GM19025 (cell line): Measurements from ENCODE around the gene MTA2.
"Not testable (repeated sequence)": the region's sequence is repeated elsewhere in the genome, so short reads cannot be mapped to it uniquely, and the experiment has no call there.

ENCODE experiments used
- ATAC-seq: cut with Tn5 transposase; IDR thresholded peaks from one replicate; pipeline ENCODE4 v1.9.1; 2021; ENCODE audit warnings: mild to moderate bottlenecking, low read depth, moderate library complexity; ENCODE audit not compliant: unreplicated experiment

Gene MTA2

DNA sequence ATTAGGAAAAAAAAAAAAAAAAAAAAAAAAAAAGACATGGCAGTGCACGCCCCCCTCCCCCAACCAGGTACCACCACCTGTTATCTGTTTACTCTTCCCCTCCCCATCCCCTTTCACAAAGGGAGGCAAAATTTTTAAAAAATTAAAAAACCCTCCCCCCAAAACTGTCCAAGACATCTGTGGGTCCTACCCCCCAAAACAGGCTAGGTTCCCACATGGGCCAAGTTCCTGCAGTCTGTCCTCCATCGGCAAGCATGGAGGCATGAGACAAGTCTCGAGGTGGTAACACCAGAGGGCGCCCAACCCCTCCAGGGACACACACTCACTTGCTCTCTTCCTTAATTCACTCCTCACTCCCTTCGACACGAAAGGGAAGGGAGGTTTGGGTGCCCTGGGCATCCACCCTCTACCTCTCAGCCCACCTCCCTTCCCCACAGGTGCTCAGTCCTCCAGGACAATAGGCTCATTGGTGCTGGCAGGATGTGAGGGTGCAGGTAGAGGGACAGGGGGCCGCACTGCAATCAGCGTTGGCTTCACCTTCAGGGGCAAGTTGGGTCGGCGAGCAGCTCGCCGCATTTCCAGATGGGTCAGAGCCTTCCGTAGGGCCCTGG lies 8.1 kb downstream of the MTA2 start:
- no peak for ATAC-seq

DNA sequence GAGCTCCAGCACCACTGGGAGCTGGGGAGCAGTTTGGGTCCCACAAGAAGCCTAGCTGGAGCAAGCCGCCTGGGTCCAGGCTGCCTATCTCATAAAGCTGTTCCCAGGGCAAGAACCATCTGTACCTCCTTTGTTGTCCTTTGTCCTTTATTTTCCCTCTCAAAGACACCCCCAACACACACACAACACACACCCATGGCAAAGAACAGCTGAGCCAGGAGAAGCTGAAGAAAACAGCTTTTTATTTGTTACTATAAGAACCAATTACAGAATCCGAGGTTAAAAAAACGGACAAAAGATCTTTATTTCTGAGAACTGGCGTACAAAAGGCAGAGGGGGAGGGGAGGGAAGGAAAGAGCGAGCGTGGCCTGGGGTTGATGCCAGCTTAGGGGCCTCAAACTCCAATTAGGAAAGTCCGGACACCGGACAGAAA lies 8.7 kb downstream of the MTA2 start:
- ATAC-seq, result no peak

DNA sequence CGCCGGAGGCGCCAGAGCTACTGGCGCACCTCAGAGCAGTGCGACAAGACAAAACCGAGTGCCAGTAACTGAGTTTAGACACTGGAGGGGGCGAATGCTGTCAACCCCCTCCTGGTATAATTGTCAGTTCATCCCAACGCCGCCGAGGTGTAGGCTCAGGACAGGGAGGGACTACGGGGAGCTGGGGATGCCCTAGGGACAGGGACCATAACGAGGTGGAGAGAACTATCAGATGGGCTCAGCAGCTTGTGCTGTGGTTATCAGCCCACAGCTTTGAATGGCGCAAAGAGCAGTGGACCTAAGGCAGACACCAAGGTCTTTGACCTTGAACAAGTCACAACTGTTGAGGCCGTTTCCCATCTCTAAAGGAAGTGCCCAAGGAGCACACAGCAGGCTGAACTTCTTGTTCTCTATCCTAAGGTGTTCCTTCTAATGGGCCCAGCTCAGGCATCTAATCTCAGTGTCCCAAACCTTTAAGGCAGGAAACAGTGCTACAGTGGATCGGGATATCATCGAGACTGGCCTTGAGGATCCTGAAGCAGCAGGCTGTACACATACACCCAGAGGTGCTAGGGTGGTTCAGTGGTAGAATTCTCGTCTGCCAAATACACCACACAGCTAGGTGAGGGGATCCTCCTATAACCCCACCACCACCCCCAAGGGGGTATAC lies 9.4 kb downstream of the MTA2 start:
- no peak for ATAC-seq

DNA sequence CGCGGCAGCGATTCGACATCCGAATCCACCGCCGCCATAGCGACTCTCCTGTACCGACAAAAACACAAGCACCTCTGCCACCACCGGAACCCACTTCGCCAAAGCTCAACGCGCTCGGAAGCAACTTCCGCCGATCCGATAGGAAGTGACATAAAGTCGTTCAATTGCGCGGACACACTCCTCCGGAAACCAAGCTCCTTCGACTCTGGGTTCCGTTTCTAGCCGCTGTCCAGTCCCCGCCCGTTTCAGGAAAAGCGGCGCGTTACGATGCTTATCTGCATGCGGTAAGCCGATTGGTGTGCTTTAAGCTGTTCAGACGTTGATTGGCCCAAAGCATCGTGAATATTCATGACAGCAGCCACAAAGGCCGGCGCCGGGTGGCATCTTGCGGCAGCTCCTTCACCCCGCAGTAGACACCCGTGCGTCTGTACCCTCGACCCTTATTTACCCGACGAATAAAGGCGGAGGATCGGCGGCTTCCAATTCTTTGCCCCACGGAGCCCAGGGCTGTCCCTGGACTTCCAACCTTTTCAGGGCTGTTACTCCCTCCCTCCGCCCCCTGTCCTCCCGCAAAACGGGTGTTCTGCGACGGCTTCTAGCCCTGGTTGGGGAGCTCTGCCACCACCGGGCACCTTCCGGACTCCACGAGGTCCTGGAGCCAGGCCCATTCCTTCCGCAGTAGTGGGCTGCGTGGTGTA lies 10.1 kb downstream of the MTA2 start, which contains the start of gene TUT1:
TSS of gene TUT1 (minus strand) at position 76 of the 698 bp plus-strand sequence. CDS start at position 38, 38 bp downstream.
- peak; percentile 84 for ATAC-seq

DNA sequence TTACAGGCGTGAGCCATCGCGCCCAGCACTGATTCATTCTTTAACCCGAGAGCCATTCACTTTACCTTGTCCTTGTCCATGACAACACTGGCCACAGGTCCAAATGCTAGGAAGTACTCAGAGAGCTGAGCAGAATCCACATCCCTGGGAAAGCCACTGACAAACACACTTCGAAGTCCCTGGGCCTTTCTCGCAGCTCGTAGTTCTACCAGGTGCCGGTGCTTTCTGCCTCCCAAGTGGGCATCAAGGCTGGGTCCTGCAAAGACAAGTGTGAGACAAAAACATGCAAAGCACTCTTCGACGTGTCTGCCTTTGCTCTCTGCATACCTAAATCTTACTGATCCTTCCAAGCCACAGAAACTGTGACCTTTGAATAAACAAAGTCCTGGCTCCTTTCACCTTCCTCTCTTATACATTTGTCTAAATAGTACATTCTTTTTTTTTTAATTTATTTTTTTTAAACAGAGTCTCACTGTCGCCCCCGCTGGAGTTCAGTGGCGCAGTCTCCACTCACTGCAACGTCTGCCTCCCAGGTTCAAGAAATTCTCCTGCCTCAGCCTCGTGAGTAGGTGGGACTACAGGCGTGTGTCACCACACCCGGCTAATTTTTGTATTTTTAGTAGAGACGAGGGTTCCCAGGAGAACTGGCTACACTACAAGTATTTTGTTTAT lies 12.6 kb downstream of the MTA2 start:
- ATAC-seq, result no peak

DNA sequence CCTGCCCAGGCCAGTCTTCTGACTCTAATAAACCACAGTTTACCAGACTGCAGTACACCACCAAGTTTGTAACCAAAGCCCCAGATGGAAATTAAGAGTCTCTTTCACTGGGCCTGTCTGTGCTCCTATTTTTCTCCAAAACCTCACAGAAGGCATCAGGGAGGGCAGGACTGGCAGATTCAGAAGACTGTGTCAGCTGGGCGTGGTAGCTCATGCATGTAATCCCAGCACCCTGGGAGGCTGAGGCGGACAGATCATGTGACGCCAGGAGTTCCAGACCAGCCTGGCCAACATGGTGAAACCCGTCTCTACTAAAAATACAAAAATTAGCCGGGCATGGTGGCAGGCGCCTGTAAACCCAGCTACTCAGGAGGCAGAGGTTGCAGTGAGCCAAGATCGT lies 16.3 kb downstream of the MTA2 start:
- not testable (repeated sequence) for ATAC-seq

DNA sequence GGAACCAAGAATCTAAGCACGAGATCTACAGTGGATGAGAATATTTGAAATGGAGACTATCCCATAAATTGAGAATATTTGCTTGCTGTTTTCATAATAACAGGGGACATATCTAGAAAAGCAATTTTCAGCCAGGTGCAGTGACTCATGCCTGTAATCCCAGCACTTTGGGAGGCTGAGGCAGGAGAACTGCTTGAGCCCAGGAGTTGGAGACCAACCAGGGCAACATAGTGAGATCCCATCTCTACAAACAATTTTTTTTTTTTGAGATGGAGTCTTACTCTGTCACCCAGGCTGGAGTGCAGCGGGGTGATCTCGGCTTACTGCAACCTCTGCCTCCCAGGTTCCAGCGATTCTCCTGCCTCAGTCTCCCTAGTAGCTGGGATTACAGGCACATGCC lies 19.9 kb downstream of the MTA2 start:
- ATAC-seq, result not testable (repeated sequence)

DNA sequence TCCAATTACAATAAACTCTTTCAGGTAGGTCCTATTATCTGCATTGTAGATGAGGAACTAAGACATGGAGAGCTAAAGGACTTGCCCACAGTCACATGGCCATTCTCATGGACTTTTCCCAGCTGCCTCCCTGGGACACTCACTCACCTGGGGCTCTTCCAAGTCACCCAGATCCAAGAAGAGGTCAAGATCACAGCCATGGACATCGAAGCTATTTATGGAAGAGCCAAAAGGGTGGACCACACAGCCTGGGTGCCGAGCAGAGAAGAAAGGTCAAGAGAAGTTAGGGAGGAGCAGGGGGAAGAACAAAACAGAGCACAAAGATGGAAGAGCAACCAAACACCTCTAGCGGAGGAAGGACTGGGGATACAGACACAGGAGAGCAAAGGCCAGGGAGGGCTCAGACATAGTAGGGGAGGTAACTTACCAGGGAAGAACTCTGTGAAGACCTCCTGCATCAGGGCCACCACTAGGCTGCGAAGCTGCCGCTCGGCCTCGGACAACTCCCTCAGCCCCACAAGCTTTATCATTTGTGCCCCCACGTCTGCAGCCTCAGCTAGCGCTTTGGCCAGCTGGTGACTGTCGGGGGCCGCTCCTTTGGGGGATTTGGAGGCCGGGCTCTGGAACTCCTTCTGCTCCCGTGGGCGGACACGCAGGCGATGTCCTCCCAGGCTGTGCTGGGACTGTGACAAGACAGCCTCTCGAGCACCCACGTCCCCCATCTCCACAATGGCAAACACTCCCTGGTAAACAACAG lies 20.5 kb downstream of the MTA2 start:
- no peak for ATAC-seq

DNA sequence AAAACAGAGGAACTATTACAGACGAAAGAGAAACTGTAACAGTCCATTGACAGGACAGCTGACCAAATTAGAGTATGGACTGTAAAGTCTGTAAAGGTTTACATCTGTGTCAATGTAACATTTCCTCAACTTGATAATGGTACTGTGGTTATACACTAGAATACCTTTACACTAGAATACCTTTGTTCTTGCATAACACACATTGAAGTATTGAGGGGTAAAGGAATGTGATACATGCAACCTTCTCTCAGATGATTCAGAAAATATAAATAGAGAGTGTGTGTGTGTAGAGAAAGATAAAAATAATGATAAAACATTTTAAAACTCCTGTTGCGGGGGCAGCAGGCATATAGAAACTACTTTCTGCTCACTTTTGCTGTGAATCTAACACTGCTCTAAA lies 22.4 kb downstream of the MTA2 start:
- no peak for ATAC-seq

DNA sequence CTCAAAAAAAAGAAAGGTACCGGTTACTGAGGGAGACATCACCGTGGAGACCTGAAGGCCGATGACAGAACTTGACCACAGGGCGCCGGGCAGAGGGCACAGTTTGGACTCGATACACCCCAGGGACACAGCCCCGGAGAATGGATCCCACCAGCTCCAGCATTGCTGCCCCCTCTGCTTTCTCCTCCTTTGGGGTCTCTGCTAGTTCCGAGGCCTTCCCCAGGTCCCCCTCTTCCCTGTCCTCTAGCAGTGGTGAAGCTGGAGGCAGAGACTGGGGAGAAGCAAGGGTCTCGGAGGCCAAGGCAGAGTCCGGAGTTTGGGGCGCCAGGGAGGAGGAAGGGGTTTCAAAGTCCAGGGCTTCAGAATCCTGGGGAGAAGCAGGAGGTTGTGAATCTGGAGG lies 23.1 kb downstream of the MTA2 start:
- no peak for ATAC-seq

DNA sequence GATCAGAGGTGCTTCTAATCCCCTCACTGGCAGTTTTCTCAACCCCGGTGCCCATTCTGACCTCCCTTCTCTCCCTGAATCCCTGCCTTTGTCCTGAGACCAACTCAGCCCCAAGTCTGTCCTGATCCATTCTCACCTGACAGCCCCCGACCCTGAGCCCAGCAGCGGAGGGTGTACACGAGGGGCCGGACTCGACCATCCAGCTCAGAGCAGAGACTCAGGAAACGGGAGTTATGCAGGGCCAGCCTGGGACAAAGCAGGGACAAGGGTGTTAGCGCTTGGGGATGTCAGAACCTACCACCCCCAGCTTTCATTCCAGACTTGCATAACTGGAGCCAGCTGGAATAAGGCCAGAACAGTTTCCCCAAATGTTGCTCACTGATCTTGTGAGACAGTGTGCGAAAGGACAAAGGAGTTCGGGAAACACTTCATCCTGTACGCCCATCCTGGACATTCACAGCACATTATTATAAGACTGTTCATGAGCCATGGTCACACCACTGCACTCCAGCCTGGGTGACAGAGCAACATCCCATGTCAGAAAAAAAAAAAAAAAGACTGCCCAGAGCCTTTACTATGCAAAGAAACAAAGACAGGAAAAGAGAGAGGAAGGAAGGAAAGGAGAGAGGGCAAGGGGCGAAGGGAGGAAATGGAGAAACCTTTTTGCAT lies 24.5 kb downstream of the MTA2 start:
- ATAC-seq, result no peak

DNA sequence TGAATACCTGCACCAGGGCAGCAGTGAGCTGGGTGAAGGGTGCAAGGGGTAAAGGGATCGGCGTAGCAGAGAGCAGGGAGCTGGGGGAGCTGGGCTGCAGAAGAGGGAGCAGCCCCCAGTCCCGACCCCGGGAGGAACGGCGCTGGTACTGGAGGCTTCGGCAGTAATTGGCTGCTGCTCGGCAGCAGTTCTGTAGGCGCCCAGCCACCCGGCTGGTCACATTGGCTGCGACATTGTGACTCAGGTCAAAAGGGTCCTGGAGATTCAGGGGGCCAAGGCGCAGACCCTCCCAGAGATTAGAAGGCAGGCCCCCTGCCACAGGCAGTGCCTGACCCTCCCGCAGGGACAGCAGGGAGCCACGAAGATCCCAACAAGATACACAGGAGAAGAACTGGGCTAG lies 25.8 kb downstream of the MTA2 start:
- ATAC-seq, result no peak

DNA sequence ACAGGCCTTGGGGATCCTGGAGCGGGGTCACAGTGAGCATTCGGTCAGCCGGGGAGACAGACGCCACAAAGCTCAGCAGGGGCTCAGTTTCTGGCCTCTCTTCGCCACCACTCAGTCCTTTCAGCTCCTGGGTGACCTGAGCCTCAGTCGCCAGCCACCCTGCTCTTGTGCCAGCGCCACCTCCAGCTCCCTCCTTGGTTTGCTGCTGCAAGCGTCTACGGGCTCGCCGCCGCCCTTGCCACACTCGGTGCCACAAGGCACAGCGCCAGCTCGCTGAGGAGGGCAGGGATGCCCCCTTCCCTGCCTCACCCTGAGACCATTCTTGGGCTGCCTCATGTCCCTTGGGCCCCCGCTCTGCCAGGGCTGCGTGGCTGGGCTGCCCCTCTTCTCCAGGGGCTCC lies 26.5 kb downstream of the MTA2 start:
- no peak for ATAC-seq

DNA sequence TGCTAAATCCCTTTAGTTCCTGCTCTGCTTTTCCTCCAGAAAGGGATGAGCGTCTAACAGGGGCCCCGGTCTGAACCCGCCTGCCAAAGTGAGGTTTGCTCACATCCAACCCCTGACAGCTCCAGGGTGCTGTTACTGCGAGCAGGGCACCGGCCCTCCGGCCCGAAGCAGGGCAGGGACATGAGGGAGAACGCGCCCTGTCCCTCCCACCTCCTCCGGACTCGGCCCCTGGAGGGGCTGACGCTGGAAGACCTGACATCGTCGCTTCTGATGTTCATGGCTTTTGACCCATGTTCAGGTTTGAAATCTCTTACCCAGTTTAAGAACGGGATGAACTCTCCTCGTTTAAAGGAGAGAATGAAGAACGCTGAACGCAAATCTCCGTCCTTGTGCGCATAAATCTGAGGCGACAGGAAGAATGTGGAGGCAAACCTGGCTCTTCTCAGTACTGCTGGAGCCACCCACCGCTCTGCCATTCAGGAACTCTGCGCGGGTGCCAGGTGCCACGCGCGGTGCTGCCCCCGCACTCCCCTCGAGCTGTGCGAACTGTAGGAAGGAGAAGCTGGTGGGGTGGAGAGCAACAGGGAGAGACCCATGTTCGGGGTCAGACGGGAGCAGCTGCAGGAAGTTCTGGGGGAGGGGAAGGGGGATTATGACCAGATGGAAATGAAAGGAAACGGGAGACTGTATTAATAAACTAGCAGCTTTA lies 27.1 kb downstream of the MTA2 start:
- peak; percentile 6 for ATAC-seq

DNA sequence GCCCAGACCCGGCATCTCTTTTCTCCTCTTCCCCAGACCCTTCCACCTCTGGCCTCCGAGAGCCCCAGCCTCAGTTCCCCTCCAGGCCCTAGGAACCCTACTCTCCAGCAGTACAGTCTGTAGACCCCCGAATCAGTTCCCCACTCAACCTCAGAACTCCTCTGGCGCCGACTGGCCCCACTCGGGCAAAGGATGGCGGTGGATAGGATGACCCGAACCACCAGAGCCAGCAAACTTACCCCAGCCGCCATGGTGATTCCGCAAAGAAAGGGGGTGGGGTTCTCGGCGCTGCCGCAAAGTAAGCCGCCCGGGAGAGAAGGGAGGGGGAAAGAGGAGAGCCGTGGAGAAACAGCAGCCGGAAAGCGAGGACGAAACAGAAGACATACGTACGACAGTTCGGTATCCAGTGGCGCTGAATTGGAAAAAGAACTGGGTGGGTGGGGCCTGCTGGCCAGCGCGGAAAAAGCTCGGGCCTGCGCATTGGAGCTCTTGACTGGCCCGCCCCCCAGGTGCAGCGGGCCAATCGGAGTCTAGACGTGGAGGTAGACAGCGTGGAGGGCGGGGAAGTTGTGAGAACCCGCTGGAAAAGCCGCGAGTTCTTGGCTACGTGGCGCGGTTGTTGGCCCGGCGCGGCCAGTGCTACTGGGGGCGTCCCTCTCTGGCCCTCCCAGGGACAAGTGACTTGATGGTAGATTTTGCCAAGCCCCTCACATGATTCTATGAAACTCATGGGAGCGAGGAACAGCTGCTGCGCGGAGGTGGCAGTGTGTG lies 27.9 kb downstream of the MTA2 start, which contains the start of gene EEF1G:
TSS of gene EEF1G (minus strand) at position 300 of the 771 bp plus-strand sequence. CDS start at position 251, 49 bp downstream.
- peak; percentile 88 for ATAC-seq

DNA sequence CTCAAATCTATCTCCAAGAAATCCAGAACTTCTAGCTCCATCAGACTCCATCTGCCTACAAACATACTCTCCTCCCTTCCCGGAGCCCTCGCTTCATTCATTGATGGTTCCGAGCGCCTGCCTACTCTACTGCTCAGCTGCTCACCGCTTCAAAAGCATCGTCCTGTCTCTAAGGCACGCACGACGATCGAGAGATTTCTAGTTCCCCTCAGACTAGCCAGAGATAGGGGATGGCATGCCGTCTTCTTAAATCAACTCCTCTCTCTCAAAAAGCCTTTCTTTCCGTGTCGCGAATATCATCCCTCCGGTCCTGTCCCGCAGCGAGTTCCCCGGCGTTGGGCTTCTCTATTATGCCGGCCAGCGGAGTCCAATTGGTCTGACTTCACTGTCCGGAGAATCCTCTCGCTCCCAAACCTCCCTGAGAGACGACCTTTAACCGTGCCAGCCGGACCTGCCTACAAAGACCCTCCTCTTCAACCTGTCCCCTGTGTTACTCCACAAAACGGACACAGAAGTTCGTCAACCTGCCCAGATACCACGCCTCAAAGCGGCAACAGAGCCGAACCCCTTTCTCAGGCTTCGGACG lies 28.6 kb downstream of the MTA2 start:
- ATAC-seq, result no peak

DNA sequence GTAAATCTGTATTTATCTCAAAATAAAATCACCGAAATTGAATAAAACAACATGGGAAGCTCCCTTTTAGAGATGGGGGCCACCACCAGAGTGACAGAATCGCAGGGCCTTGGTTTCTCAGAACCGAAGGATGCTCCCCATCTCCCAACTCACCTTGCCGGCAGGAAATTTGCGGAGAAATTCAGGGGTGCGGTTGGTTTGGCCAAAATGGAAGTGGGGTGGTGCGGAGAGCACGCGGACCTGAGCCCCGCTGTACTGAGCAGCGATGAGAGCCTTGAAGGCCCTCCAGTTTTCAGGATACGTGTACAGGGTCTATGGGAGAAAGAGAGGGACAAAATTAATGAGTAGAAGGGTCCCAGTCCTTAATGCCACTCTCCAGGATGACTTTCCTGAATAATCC lies 29.2 kb downstream of the MTA2 start:
- no peak for ATAC-seq

DNA sequence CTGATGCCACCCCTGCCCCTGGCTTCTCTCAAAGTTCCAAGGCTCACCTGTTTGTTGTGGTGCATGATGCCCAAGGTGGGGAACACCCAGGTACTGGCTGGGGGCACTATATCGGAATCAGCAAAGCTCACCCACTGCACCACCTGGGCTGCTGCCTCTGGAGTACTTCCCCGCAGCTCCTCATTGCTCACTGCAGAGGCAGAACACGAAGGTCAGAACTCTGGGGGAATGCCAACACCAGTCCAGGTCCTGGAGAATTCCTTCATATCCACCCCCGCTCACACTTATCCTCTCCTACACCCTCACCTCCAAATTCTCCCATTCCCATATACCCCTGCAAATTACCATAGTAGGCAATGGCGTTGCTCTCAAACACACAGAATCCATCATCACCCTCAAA lies 30.2 kb downstream of the MTA2 start:
- not testable (repeated sequence) for ATAC-seq
